GM03348 (cell line): Measurements from ENCODE around the gene PIGX.
"Not testable (repeated sequence)": the region's sequence is repeated elsewhere in the genome, so short reads cannot be mapped to it uniquely, and the experiment has no call there.

ENCODE experiments used
- DNase-seq: peaks from one replicate; pipeline ENCODE4 v3.0.0; 2012; ENCODE audit warnings: low spot score

PIGX gene

DNA sequence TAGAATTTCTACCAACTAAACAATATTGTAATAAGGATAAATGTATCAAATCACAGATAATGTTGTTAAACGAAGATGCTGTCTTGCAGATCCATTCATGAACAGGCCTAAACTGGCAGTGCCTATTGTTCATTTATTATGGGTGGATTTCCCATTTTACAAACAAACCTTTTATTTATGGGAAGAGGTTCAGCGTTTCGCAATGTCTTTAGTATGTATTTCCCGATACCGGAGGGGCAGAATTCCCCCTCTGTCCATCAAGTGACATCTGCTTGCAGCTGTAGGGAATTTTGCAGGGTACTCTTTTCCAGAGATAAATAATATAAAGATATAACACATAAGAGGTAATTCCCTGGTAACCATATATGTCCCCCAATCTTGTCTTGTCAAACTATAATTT is 5.8 kb upstream of the PIGX start:
- DNase-seq, result no peak

GRCh38 chr3:196706731-196707130 is 5.4 kb upstream of the PIGX start:
- DNase-seq, result no peak

- DNase-seq, result no peak
Measured at GRCh38 chr3:196707566-196707965, 4.6 kb upstream of the PIGX start.

DNA sequence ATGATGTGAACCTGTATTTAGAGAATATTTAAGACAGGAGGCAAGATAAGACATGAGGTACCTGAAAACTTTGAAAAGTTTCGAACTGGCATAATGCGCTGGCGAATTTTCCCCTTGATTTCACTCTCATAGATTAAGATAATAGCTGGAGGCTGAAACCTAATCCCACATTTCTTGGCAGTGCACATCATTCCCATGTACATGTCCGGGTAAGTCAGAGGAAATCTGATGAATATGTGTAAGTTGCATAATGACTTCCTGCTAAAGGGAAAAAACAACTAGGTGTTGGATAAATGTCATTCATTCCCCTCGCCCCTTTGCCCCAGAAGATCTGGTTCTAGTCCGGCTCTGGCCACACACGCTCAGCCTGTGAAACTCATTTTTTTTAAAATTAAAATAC is 3.7 kb upstream of the PIGX start:
- DNase-seq, result no peak

GRCh38 chr3:196712514-196713413 is 587 bp downstream of the PIGX start:
- peak; percentile 91 for DNase-seq

GRCh38 chr3:196717162-196717561 is 5.0 kb downstream of the PIGX start:
- not testable (repeated sequence) for DNase-seq

DNA sequence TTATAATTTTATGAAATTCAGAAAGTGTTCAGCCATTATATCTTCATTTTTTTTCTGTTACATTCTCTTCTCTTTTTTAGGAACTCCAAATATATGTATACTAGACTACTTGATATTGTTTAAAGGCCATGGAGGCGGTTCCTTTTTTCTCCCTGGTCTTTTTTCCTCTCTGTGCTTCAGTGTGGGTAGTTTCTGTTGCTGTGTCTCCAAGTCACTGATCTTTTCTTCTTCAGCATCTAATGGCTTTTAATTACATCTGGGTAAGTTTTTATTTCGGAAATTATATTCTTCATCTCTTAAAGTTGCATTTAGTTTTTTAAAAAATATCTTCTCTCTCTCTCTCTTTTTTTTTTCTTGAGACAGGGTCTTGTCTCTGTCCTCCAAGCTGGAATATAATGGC is 8.9 kb downstream of the PIGX start:
- no peak for DNase-seq

- peak; percentile 15 for DNase-seq
Measured at GRCh38 chr3:196726788-196727675, 14.9 kb downstream of the PIGX start.

GRCh38 chr3:196735751-196736150 is 23.6 kb downstream of the PIGX start:
- no peak for DNase-seq

- DNase-seq, result no peak
Measured at GRCh38 chr3:196736670-196737374, 24.6 kb downstream of the PIGX start.

- no peak for DNase-seq
Measured at GRCh38 chr3:196737655-196738054, 25.5 kb downstream of the PIGX start.

DNA sequence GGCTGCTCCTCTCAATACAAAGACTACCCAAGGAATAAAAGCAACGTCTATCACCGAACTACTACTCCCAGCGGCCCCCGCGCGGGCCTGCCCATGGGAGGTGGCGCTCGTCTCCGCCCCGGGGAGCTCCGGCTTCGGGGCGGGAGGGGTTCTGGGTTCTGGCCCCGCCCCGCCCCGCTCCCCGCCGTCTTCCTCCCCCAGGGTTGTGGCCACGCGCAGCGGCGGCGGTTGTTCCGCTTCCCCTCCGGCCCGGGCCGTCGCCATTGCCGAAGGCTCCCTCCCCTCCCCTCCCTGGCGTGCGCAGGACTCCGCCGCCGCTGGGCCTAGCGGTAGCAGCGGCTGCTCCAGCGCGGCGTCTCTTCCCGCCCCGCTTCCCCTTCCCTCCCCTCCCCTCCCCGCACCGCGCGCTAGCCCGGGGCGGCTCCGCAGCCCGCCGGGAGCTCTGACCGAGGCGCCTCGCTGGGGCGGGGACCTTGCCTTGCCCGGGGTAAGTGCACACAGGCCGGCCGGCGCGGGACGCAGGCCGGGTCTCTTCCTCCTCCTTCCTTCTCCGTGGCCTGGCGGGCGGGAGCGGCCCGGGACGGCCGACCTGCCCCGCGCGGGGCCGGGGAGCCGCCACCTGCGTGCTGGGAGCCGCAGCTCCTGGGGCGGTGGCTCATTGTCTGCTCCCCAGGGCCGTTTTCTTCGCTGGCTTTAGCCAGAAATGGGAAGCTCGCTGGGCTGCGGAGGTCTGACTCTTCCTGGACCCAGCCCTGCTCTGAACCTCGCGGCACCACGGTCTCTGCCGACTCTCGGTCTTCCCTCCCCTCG is 27.7 kb downstream of the PIGX start, which contains the start of gene PAK2:
Gene PAK2, plus strand, starts transcription at position 187 of the 810 bp plus-strand sequence. CDS start 42,790 bp downstream, outside the sequence.
- peak; percentile 98 for DNase-seq

- peak; percentile 56 for DNase-seq
Measured at GRCh38 chr3:196740481-196741248, 28.5 kb downstream of the PIGX start.

- DNase-seq, result no peak
Measured at GRCh38 chr3:196741249-196741889, 29.2 kb downstream of the PIGX start.

- not testable (repeated sequence) for DNase-seq
Measured at GRCh38 chr3:196743569-196743968, 31.4 kb downstream of the PIGX start.

DNA sequence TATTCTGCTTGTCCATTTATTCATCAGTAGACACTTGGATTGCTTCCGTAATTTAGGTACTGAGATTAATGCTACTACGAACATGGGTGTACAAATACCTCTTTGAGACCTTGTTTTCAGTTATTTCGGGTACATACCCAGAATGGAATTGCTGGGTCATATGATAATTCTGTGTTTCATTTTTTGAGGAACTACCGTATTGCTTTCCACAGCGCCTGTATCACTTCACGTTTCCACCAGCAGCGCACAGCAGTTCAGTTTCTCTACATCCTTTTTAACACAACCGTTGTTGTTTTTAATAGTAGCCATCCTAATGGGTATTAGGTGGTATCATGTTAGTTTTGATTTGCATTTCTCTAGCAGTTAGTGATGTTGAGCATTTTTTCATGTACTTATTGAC is 36.9 kb downstream of the PIGX start:
- DNase-seq, result no peak

- DNase-seq, result no peak
Measured at GRCh38 chr3:196753201-196753600, 41.0 kb downstream of the PIGX start.

DNA sequence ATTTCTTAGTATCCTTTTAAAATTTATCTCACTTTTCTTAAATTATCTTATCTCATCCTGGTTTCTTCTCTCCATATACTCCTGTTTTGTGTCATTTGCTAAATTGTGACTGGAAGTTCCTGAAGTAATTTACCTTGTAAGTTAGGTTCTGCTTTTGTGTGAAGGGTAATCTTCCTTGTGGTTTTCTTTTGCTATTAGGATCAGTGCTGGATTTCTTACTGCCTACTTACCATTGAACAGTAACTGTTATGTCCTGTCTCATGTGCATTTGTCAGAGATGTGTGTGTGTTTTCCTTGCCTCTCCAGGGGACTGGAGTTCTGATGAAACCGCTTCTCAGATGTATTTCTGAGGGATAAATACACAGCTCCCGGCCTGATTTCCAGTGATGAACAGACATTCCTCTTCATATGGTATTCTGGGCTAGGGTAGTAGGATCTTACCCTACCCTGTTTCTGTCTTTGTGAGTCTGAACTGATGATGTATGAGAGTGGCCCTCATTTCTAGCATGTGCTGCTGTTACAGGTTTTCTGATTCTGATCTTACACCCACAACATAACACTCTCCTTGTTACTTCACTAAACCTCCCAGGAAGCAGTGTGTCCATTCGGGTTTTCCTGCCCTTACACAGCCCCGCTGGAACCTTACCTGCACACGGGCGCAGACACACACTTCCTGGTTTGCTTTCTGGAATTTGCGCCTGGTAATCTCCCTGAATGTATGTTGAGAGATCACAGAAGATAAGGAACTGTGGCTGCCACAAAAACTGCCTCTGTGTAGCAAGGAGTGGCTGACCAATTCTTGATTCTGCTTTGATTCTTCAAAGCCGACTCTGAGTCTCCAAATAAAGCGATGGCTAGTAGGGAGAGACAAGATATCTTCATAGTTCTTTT is 42.2 kb downstream of the PIGX start:
- no peak for DNase-seq

DNA sequence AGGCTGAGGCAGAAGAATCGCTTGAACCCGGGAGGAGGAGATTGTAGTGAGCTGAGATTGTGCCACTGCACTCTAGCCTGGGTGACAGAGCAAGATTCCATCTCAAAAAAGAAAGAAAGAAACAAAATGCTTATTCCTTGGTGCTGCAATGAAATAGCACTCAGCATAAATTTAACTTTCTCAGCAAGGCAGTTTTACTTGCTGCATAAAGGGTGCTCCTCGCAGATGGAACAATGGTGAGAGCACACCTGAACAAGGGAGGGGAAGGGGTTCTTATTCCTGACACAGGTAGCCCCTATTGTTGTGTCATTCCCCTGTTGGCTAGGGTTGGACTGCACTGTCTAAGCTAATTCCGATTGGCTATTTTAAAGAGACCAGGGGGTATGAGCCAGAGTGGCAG is 44.6 kb downstream of the PIGX start:
- DNase-seq, result no peak
